ENCODE data around the gene JMJD6.

GRCh38 chr17:76671123-76671911 is 55.1 kb downstream of the JMJD6 start:
- TF ChIP-seq POLR2A (IDR thresholded peaks at IDR 0.05) (no peak), EP300 (IDR thresholded peaks at IDR 0.05) (no peak)
- TF ChIP-seq, protein P1, sequence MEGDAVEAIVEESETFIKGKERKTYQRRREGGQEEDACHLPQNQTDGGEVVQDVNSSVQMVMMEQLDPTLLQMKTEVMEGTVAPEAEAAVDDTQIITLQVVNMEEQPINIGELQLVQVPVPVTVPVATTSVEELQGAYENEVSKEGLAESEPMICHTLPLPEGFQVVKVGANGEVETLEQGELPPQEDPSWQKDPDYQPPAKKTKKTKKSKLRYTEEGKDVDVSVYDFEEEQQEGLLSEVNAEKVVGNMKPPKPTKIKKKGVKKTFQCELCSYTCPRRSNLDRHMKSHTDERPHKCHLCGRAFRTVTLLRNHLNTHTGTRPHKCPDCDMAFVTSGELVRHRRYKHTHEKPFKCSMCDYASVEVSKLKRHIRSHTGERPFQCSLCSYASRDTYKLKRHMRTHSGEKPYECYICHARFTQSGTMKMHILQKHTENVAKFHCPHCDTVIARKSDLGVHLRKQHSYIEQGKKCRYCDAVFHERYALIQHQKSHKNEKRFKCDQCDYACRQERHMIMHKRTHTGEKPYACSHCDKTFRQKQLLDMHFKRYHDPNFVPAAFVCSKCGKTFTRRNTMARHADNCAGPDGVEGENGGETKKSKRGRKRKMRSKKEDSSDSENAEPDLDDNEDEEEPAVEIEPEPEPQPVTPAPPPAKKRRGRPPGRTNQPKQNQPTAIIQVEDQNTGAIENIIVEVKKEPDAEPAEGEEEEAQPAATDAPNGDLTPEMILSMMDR (IDR thresholded peaks at IDR 0.05) = no peak
